K562 (cell line): ENCODE results near the gene PIGT. TPM values are rescaled to one million over a fixed set of nuclear protein-coding genes. Genes with fewer than 3 reads are reported as not detected.

Experiments used
- ATAC-seq: fragments of 200-7000 bp; cut with Tn5 transposase; 3 replicates; pipeline ENCODE4 v1.9.1; 2020; ENCODE audit warnings: moderate library complexity
- BruUV-seq: library from RNA; stranded (reverse); fragments of 400-500 nt; replicated peaks from 2 replicates; lab custom pipeline; 2021; lab: Mats Ljungman, UMichigan
- CTCF ChIA-PET: fragments of 300-600 bp; formaldehyde crosslinking; extraction: SDS; loops from one replicate; lab custom pipeline; 2021; ENCODE audit warnings: low intra/inter-chr PET ratio; lab: Yijun Ruan, JAX
- POLR2A ChIA-PET: fragments of 300-600, 350-650 bp; sonication (Branson Sonifier 250); formaldehyde crosslinking; extraction: SDS; loops from one replicate; lab custom pipeline; 2021; ENCODE audit warnings: antibody characterized with exemption, inconsistent platforms; lab: Yijun Ruan, JAX
- DNase-seq, 4 experiments: peaks; one replicate each; pipeline versions ENCODE4 v3.0.0 to v3.0.0-alpha.2; 2011 to 2018; ENCODE audit warnings: low spot score in 3 of 4, mixed read lengths in 3 of 4; ENCODE audit errors: extremely low read depth in 1 of 4
- FAIRE-seq: peaks from 2 replicates; lab custom pipeline; 2011; peaks lifted over from hg19 to GRCh38; lab: Jason Lieb, UNC
- H2AFZ ChIP-seq: 2 replicates; pipeline ENCODE4 v1.6.0; 2011; ENCODE audit warnings: low read depth, low read length, control low read depth, inconsistent platforms
- H3K27ac ChIP-seq: fragments of 200-600 bp; 3 replicates; pipeline ENCODE4 v1.8.0; 2011; ENCODE audit warnings: low read depth, mild to moderate bottlenecking, control low read depth, inconsistent platforms, low read length, moderate library complexity, mixed read lengths; ENCODE audit errors: extremely low read depth
- H3K27me3 ChIP-seq, 2 experiments: fragments of 300-600 bp in 1 of 2; 2 replicates in 1 of 2; 3 replicates in 1 of 2; pipeline versions ENCODE4 v1.6.0 to v1.8.0; 2011; ENCODE audit warnings: inconsistent platforms in 2 of 2, low read length in 2 of 2, mild to moderate bottlenecking in 1 of 2, mixed read lengths in 1 of 2, moderate library complexity in 1 of 2; ENCODE audit not compliant: control insufficient read depth in 2 of 2, insufficient read depth in 2 of 2
- H3K36me3 ChIP-seq: fragments of 300-600 bp; 3 replicates; pipeline ENCODE4 v1.8.0; 2011; ENCODE audit warnings: mild to moderate bottlenecking, low read length, inconsistent platforms; ENCODE audit not compliant: control insufficient read depth, insufficient read depth
- H3K4me1 ChIP-seq, 2 experiments: fragments of 200-600 bp in 1 of 2; replicated peaks in 1 of 2; 2 replicates in 1 of 2; 3 replicates in 1 of 2; pipeline versions ENCODE4 v1.5.1 to v1.8.0; 2011; ENCODE audit warnings: inconsistent platforms in 2 of 2, low read length in 2 of 2, mild to moderate bottlenecking in 1 of 2, mixed read lengths in 1 of 2, moderate library complexity in 1 of 2; ENCODE audit not compliant: control insufficient read depth in 2 of 2, insufficient read depth in 2 of 2
- H3K4me2 ChIP-seq: 2 replicates; pipeline ENCODE4 v1.6.1; 2011; ENCODE audit warnings: low read length, control low read depth, inconsistent platforms, mixed read lengths; ENCODE audit not compliant: insufficient read depth
- H3K4me3 ChIP-seq: fragments of 200-600 bp; sonication (generic), shearing (Covaris generic); 2 replicates; pipeline ENCODE4 v1.5.1; 2016; ENCODE audit warnings: control low read depth, inconsistent platforms
- H3K79me2 ChIP-seq: fragments of 200-600 bp; 3 replicates; pipeline ENCODE4 v1.8.0; 2011; ENCODE audit warnings: low read length, inconsistent platforms; ENCODE audit not compliant: control insufficient read depth, insufficient read depth
- H3K9ac ChIP-seq, 2 experiments: 2 replicates each; pipeline versions ENCODE4 v1.6.0 to v1.6.1; 2011; ENCODE audit warnings: low read depth in 2 of 2, low read length in 2 of 2, control low read depth in 1 of 2, inconsistent platforms in 1 of 2, mild to moderate bottlenecking in 1 of 2, mixed read lengths in 1 of 2; ENCODE audit not compliant: insufficient read depth in 1 of 2
- H3K9me1 ChIP-seq: one replicate; pipeline ENCODE4 v1.6.0; 2011; ENCODE audit warnings: inconsistent platforms, mild to moderate bottlenecking, low read length, moderate library complexity; ENCODE audit not compliant: control insufficient read depth, insufficient read depth
- H3K9me3 ChIP-seq: replicated peaks from 2 replicates; pipeline ENCODE4 v1.5.1; 2011; ENCODE audit warnings: low read depth, low read length, inconsistent platforms; ENCODE audit not compliant: control insufficient read depth, insufficient read depth
- H4K20me1 ChIP-seq: replicated peaks from 2 replicates; pipeline ENCODE4 v1.6.1; 2011; ENCODE audit warnings: low read length, inconsistent platforms, mixed read lengths; ENCODE audit not compliant: control insufficient read depth, insufficient read depth
- EGR1 ChIP-seq: fragments of 450-650 bp; conservative IDR thresholded peaks from 2 replicates; pipeline ENCODE4 v1.6.1; 2017; ENCODE audit warnings: mild to moderate bottlenecking
- RBFOX2 ChIP-seq: fragments of 200-400 bp; formaldehyde crosslinking; IDR thresholded peaks from 2 replicates; pipeline ENCODE4 v1.6.1; 2017; ENCODE audit warnings: low read depth, mild to moderate bottlenecking, low read length, moderate library complexity
- RBM34 ChIP-seq: fragments of 200-400 bp; formaldehyde crosslinking; IDR thresholded peaks from 2 replicates; pipeline ENCODE4 v1.6.1; 2018; ENCODE audit warnings: low read length, borderline replicate concordance; ENCODE audit not compliant: insufficient read depth
- WGBS: fragments of 100-300 bp; shearing (Covaris generic); methylation state at CpG from one replicate; pipeline ENCODE4 v1.1.6; 2016; ENCODE audit warnings: low coverage, mixed read lengths; ENCODE audit not compliant: insufficient coverage; ENCODE audit errors: missing lambda C conversion rate; 5-methylcytosine and 5-hydroxymethylcytosine counted together
- in situ Hi-C: fragments of 300-500 bp; cut with MboI; formaldehyde crosslinking; loops from 4 replicates; pipeline ENCODE4 v1.15.0; 2018; ENCODE audit warnings: inconsistent platforms, mixed read lengths
- intact Hi-C: fragments of 100-400 bp; cut with micrococcal nuclease; formaldehyde crosslinking; loops from 2 replicates; pipeline ENCODE4 v1.14.2; 2022
- polyA plus RNA-seq, 8 experiments: library from polyadenylated mRNA; depleted of rRNA in 4 of 8; stranded (reverse) in 5 of 8; unstranded in 3 of 8; fragments of >200 nt; fragmentation: Nextera tagmentation in 2 of 8; fragmentation: Illumina TruSeq in 1 of 8; extraction: Ambion mirVana in 2 of 8; extraction: Trizol in 1 of 8; gene quantifications; 2 replicates each; pipeline versions ENCODE4 v1.2.1 to v1.2.3, GENCODE V29; 2011 to 2014; ENCODE audit warnings: inconsistent platforms in 1 of 8, missing spikeins in 1 of 8
- total RNA-seq, 7 experiments: library from RNA; depleted of rRNA in 6 of 7; stranded (reverse); fragments of >200 nt in 6 of 7; fragmentation: Illumina TruSeq in 2 of 7; extraction: Trizol in 2 of 7; gene quantifications; 2 replicates each; pipeline versions ENCODE4 v1.2.1 to v1.2.3, GENCODE V29; 2011 to 2021; ENCODE audit warnings: low replicate concordance in 1 of 7

Gene PIGT
- total and polyA plus RNA-seq, 9 of the 15 experiments (the other 6 are each of a cell fraction or from before 2014, with no cell fraction given), result 14.6 to 108 (median 46.9) TPM

DNA sequence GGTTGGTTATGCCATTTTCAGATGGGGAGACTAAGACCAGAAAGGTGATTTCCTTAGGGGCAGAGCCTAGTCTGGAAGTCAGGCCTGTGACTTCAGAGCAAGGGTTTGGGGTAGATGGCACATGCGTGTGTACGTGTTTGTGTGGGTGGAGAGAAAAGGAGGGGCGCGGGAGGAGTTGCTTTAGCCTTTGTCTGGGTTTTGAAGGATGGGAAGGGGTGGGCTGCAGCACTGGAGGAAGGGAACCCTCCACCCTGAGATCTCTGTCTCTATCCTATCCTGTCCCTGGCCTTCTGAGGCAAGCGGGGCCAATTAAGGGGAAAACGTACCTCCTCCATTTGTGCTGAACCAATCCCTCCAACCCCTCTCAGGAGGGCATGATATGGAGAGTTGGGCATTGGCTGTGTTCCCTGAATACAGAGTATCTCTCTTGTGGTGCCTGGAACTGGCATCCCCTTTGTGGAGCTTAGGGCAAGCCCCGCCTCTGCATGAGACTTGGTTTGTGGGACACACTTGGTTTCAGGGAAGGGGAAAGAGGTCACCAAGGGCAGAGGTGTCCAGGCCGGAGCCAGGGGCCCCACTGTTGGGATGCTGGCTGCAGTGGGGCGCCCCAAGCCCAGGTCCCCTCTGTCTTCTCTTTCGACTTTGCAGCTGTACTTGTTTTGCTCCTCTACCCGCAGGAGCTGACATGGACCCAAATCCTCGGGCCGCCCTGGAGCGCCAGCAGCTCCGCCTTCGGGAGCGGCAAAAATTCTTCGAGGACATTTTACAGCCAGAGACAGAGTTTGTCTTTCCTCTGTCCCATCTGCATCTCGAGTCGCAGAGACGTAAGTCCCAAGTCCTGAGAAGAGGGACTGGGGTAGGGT is 7.9 kb upstream of the PIGT start, which contains the start of gene DBNDD2:
Gene DBNDD2, plus strand, starts transcription at position 507 of the 863 bp plus-strand sequence. Its CDS starts 179 bp downstream, at position 686.
- CTCF ChIA-PET, result no interaction called here
- POLR2A ChIA-PET, result interaction anchor here (1.0 to 1.7 kb wide), 4 partner anchors 8 to 37 kb away, joined by 3 to 9 read pairs (median 4); partner anchors contain the start of gene PIGT
- Histone ChIP-seq H3K36me3 (peaks cover 19% of the 10 kb centered on the region), H3K27ac (no peak within 1 kb of the TSS; the same call in 2 of the 3 replicates), H3K4me3 (peak within 1 kb of the TSS; percentile 70), H4K20me1 (no peaks in the 10 kb centered on the region), H3K9me3 (no peaks in the 10 kb centered on the region), H3K27me3 (no peaks in the 10 kb centered on the region; a peak in 1 of 5 replicates), H3K9me1 (no peaks in the 10 kb centered on the region), H3K4me2 (peak within 1 kb of the TSS; percentile 90), H3K4me1 (peaks cover 23 to 25% of the 10 kb centered on the region in 2 experiments; a peak in 4 of 5 replicates), H2AFZ (peak within 1 kb of the TSS; percentile 96; the same call in 1 of the 2 replicates), H3K9ac (peak within 1 kb of the TSS; percentile 72 to 89; a peak in 3 of 4 replicates), H3K79me2 (peaks cover 17% of the 10 kb centered on the region; the same call in 2 of the 3 replicates)
- BruUV-seq, result no TSS peak
- intact Hi-C loops (no loop called here), in situ Hi-C loops (no loop called here)
- TF ChIP-seq RBM34, result no peak
- TF ChIP-seq RBFOX2, result 0 out of 2 replicates have a peak, but pooled peaks have one; percentile 17
- peak; percentile 28; the same call in 1 of the 2 replicates for TF ChIP-seq EGR1
- 87% methylated on average over 21 of the region's 21 CpGs for WGBS
- ATAC-seq (no peak), DNase-seq (no peak), FAIRE-seq (no peak)
